CD4-positive, alpha-beta T cell (primary cell): ENCODE results near the gene TMEM187. TPM values are rescaled to one million over a fixed set of nuclear protein-coding genes. Genes with fewer than 3 reads are reported as not detected.

ENCODE experiments used
- ATAC-seq: fragments of 200-7000 bp; cut with Tn5 transposase; one replicate; pipeline ENCODE4 v1.10.0; 2022; ENCODE audit warnings: mild to moderate bottlenecking; ENCODE audit not compliant: poor library complexity
- CTCF ChIA-PET: fragments of 350-600 bp; sonication (Branson Sonifier 250); formaldehyde crosslinking; loops from one replicate; lab custom pipeline; 2021; ENCODE audit warnings: antibody characterized with exemption, inconsistent platforms; lab: Charles Lee
- POLR2A ChIA-PET: fragments of 350-600 bp; sonication (Branson Sonifier 250); formaldehyde crosslinking; loops from one replicate; lab custom pipeline; 2021; ENCODE audit warnings: antibody characterized with exemption, inconsistent platforms; lab: Charles Lee
- DNase-seq, 14 experiments: peaks; one replicate each; pipeline ENCODE4 v3.0.0-alpha.2; 2013 to 2020; ENCODE audit warnings: mixed read lengths in 2 of 14
- H3K27ac ChIP-seq, 2 donors: one replicate each; pipeline versions ENCODE4 v1.5.1 to v1.7.0; 2013; ENCODE audit warnings: low read length in 2 of 2, low read depth in 1 of 2, mild to moderate bottlenecking in 1 of 2
- H3K27me3 ChIP-seq, 2 experiments: 1 replicate in 1 of 2; 2 replicates in 1 of 2; pipeline versions ENCODE4 v1.6.1 to v1.7.0; 2013; ENCODE audit warnings: low read length in 2 of 2, control low read depth in 1 of 2, mild to moderate bottlenecking in 1 of 2, moderate library complexity in 1 of 2; ENCODE audit not compliant: insufficient read depth in 2 of 2, control insufficient read depth in 1 of 2
- H3K36me3 ChIP-seq: one replicate; pipeline ENCODE4 v1.6.1; 2013; ENCODE audit warnings: low read length, control low read depth; ENCODE audit not compliant: insufficient read depth
- H3K4me1 ChIP-seq: one replicate; pipeline ENCODE4 v1.6.1; 2013; ENCODE audit warnings: low read length, control low read depth; ENCODE audit not compliant: insufficient read depth
- H3K4me3 ChIP-seq: one replicate; pipeline ENCODE4 v1.5.1; 2013; ENCODE audit warnings: mild to moderate bottlenecking, low read length, moderate library complexity
- H3K9me3 ChIP-seq, 2 experiments: 1 replicate in 1 of 2; 2 replicates in 1 of 2; pipeline versions ENCODE4 v1.6.1 to v1.7.0; 2013; ENCODE audit warnings: low read length in 2 of 2, mild to moderate bottlenecking in 2 of 2, control low read depth in 1 of 2, moderate library complexity in 1 of 2; ENCODE audit not compliant: control insufficient read depth in 1 of 2, insufficient read depth in 1 of 2
- H3K27ac Mint-ChIP-seq: one replicate; pipeline ENCODE4 v1.8.0; 2020; ENCODE audit warnings: mixed read lengths
- H3K27me3 Mint-ChIP-seq: one replicate; pipeline ENCODE4 v1.8.0; 2021; ENCODE audit warnings: mixed read lengths
- H3K36me3 Mint-ChIP-seq: one replicate; pipeline ENCODE4 v1.8.0; 2021; ENCODE audit warnings: low read depth, mixed read lengths
- H3K4me1 Mint-ChIP-seq: one replicate; pipeline ENCODE4 v1.8.0; 2021; ENCODE audit warnings: low read depth, mixed read lengths
- H3K4me3 Mint-ChIP-seq: one replicate; pipeline ENCODE4 v1.8.0; 2020; ENCODE audit warnings: mild to moderate bottlenecking, mixed read lengths
- H3K9me3 Mint-ChIP-seq: one replicate; pipeline ENCODE4 v1.8.0; 2020; ENCODE audit warnings: mixed read lengths
- intact Hi-C, 2 experiments: fragments of 100-400 bp; cut with DNase I in 1 of 2; cut with micrococcal nuclease in 1 of 2; formaldehyde crosslinking; loops; one replicate each; pipeline versions ENCODE4 v1.15.1 to v1.9.0; 2023 to 2025; cut with DNase I, micrococcal nuclease
- total RNA-seq, 174 experiments: library from RNA in 2 of 174; stranded (reverse) in 2 of 174; gene quantifications; one replicate each; pipeline ENCODE4 v1.2.3 and lab custom pipeline; 2021 to 2026
- TF ChIP-seq, protein P1 (sequence below): fragments of 200-600 bp; IDR thresholded peaks from one replicate; pipeline ENCODE4 v1.8.0; 2022; ENCODE audit warnings: antibody characterized with exemption, mild to moderate bottlenecking

TMEM187 gene
- total RNA-seq, 2 experiments from 2014 or later: 1.4 to 2.0 TPM

DNA sequence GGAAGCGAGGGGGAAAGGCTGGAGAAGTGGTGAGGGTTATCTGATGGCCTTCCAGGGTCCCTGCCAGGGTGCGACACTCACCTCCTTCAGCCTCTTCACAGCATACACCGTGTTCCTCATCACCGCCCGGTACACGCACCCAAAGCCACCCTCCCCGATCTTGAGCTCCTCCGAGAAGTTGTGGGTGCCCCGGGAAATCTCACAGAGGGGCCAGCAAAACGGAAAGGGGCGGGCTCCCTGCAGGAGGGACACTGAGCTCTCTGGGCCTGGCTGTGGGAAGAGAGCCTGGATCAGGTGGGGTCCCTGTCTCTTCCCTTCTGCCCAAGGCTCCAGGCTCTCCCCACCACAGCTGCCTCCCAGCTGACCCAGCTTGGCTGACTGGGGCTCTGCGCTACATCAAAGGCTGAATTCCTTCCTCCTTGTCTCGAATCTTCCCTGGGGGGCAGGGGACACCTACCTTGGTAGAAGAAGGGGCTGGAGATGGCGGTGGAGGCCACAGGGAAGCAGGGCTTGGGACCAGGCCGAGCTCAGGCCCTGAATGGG is 46.0 kb downstream of the TMEM187 start:
- peaks cover 7% of the 10 kb centered on the region for H3K4me1 Mint-ChIP-seq
- Histone ChIP-seq H3K4me3 (peak overlapping the region; percentile 57), H3K27me3 (no peaks in the 10 kb centered on the region), H3K27ac (peak overlapping the region; percentile 60 to 61), H3K36me3 (peaks cover 27% of the 10 kb centered on the region), H3K4me1 (peaks cover 45% of the 10 kb centered on the region), H3K9me3 (no peaks in the 10 kb centered on the region)
- ChIA-PET POLR2A (interaction anchor here (0.6 to 2.3 kb wide), 7 partner anchors 33 to 360 kb away, joined by 3 to 16 read pairs (median 4); partner anchors contain the start of genes EMD and HCFC1), CTCF (interaction anchor here (2.0 kb wide), 1 partner anchor 94 kb away, joined by 6 read pairs; no protein-coding TSS in a partner anchor)
- H3K36me3 Mint-ChIP-seq: peaks cover 34% of the 10 kb centered on the region
- no peak for ATAC-seq
- intact Hi-C loops: loop anchor here (5.0 to 10.0 kb wide), 4 partner anchors 41 to 356 kb away; partner anchors contain the start of genes EMD (in 1 of the 2), FLNA (in 1 of the 2) and MECP2 (in 1 of the 2)
- no peaks in the 10 kb centered on the region for H3K9me3 Mint-ChIP-seq
- no peak for DNase-seq
- H3K27ac Mint-ChIP-seq: peak overlapping the region; percentile 84
- H3K27me3 Mint-ChIP-seq: no peaks in the 10 kb centered on the region
- TF ChIP-seq, protein P1, sequence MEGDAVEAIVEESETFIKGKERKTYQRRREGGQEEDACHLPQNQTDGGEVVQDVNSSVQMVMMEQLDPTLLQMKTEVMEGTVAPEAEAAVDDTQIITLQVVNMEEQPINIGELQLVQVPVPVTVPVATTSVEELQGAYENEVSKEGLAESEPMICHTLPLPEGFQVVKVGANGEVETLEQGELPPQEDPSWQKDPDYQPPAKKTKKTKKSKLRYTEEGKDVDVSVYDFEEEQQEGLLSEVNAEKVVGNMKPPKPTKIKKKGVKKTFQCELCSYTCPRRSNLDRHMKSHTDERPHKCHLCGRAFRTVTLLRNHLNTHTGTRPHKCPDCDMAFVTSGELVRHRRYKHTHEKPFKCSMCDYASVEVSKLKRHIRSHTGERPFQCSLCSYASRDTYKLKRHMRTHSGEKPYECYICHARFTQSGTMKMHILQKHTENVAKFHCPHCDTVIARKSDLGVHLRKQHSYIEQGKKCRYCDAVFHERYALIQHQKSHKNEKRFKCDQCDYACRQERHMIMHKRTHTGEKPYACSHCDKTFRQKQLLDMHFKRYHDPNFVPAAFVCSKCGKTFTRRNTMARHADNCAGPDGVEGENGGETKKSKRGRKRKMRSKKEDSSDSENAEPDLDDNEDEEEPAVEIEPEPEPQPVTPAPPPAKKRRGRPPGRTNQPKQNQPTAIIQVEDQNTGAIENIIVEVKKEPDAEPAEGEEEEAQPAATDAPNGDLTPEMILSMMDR: no peak
- H3K4me3 Mint-ChIP-seq: peak overlapping the region; percentile 87

DNA sequence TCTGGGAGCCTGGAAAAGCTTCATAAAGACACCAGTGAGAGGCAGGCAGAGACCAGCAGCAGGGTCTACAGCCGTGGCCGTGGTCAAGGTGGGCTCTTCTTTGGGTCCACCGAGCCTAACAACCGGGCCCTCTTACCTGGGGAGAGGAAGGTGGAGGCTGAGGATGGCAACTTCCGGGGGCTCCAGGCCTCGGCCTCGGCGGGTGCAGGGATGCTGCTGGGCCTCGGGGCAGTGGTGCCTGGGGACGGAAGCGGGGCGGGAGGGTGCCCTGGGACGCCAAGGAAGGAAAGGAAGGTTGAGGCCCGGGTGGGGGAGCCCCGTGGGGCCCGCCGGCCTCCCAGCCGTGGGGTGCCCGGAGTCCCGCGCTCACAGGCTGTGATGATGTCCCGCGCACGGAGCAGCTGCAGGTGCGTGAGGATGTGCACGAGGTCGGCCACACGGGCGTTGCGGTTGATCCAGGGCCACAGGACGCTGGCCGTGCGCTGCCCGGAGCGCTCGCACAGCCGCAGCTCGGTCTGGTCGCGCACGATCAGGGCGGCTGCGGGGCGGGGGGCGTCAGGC is 46.6 kb downstream of the TMEM187 start:
- H3K27me3 Mint-ChIP-seq: no peaks in the 10 kb centered on the region
- ChIA-PET CTCF (interaction anchor here (2.0 kb wide), 1 partner anchor 95 kb away, joined by 6 read pairs; no protein-coding TSS in a partner anchor), POLR2A (interaction anchor here (0.6 to 2.3 kb wide), 6 partner anchors 33 to 360 kb away, joined by 3 to 16 read pairs (median 6); partner anchors contain the start of genes EMD and HCFC1)
- no peaks in the 10 kb centered on the region for H3K9me3 Mint-ChIP-seq
- intact Hi-C loops: loop anchor here (5.0 to 10.0 kb wide), 4 partner anchors 42 to 356 kb away; partner anchors contain the start of genes EMD (in 1 of the 2), FLNA (in 1 of the 2) and MECP2 (in 1 of the 2)
- ATAC-seq (peak; percentile 21), DNase-seq (peak in 5 of 14 experiments; percentile 5 to 50 (median 37))
- TF ChIP-seq, protein P1: no peak
- peaks cover 5% of the 10 kb centered on the region for H3K4me1 Mint-ChIP-seq
- Histone ChIP-seq H3K27me3 (no peaks in the 10 kb centered on the region), H3K36me3 (peaks cover 27% of the 10 kb centered on the region), H3K9me3 (no peaks in the 10 kb centered on the region), H3K27ac (peak overlapping the region; percentile 60 to 61), H3K4me3 (peak overlapping the region; percentile 57), H3K4me1 (peaks cover 40% of the 10 kb centered on the region)
- peaks cover 32% of the 10 kb centered on the region for H3K36me3 Mint-ChIP-seq
- peak overlapping the region; percentile 84 for H3K27ac Mint-ChIP-seq
- H3K4me3 Mint-ChIP-seq: peak overlapping the region; percentile 87

GRCh38 chrX:154019633-154020528 is 47.3 kb downstream of the TMEM187 start, which contains the start of gene IRAK1:
Gene IRAK1 (minus strand): TSS chrX:154019902. CDS start chrX:154019812, 90 bp downstream.
- H3K27ac Mint-ChIP-seq: peak within 1 kb of the TSS; percentile 94
- H3K4me1 ChIP-seq: peaks cover 39% of the 10 kb centered on the region
- H3K9me3 Mint-ChIP-seq: no peaks in the 10 kb centered on the region
- TF ChIP-seq, protein P1: no peak
- ATAC-seq (peak; percentile 68), DNase-seq (peak in 11 of 14 experiments; percentile 19 to 80 (median 60))
- ChIA-PET CTCF (interaction anchor here (1.0 kb wide), 1 partner anchor 73 kb away, joined by 7 read pairs; no protein-coding TSS in a partner anchor), POLR2A (interaction anchor here (1.0 to 2.3 kb wide), 5 partner anchors 21 to 94 kb away, joined by 3 to 16 read pairs (median 7); partner anchors contain the start of genes ARHGAP4 and HCFC1)
- peak within 1 kb of the TSS; percentile 70 for H3K27ac ChIP-seq
- peaks cover 26% of the 10 kb centered on the region for H3K36me3 ChIP-seq
- H3K4me3 ChIP-seq: peak within 1 kb of the TSS; percentile 65
- H3K27me3 ChIP-seq: no peaks in the 10 kb centered on the region
- H3K4me1 Mint-ChIP-seq: peaks cover 5% of the 10 kb centered on the region
- H3K4me3 Mint-ChIP-seq: peak within 1 kb of the TSS; percentile 92
- intact Hi-C loops: loop anchor here (5.0 to 10.0 kb wide), 4 partner anchors 43 to 355 kb away; partner anchors contain the start of genes EMD (in 1 of the 2), FLNA (in 1 of the 2) and MECP2 (in 1 of the 2)
- H3K36me3 Mint-ChIP-seq: peaks cover 26% of the 10 kb centered on the region
- no peaks in the 10 kb centered on the region for H3K27me3 Mint-ChIP-seq
- H3K9me3 ChIP-seq: no peaks in the 10 kb centered on the region
